Measurements from ENCODE around the gene C9orf78.

C9orf78 gene

GRCh38 chr9:129839324-129840023 lies 4.4 kb upstream of the C9orf78 start:
- DNase-seq (ENCODE audit: low spot score) = no peak

- DNase-seq (ENCODE audit: low spot score) = no peak
Measured at GRCh38 chr9:129838707-129839259, 3.7 kb upstream of the C9orf78 start.

- no peak for DNase-seq (ENCODE audit: low spot score)
Measured at GRCh38 chr9:129836311-129837007, 1.4 kb upstream of the C9orf78 start.

GRCh38 chr9:129835860-129836223 lies 767 bp upstream of the C9orf78 start:
- DNase-seq (ENCODE audit: low spot score) = no peak

- no peak for DNase-seq (ENCODE audit: low spot score)
Measured at GRCh38 chr9:129834489-129835127, 467 bp downstream of the C9orf78 start.

GRCh38 chr9:129832982-129833381 lies 2.1 kb downstream of the C9orf78 start:
- no peak for DNase-seq (ENCODE audit: low spot score)

GRCh38 chr9:129828969-129829368 lies 6.1 kb downstream of the C9orf78 start:
- DNase-seq (ENCODE audit: low spot score) = no peak

GRCh38 chr9:129828051-129828450 lies 7.0 kb downstream of the C9orf78 start:
- DNase-seq (ENCODE audit: low spot score) = no peak

GRCh38 chr9:129826759-129827158 lies 8.3 kb downstream of the C9orf78 start:
- no peak for DNase-seq (ENCODE audit: low spot score)

- no peak for DNase-seq (ENCODE audit: low spot score)
Measured at GRCh38 chr9:129826344-129826743, 8.7 kb downstream of the C9orf78 start.

- DNase-seq (ENCODE audit: low spot score) = peak; percentile 97
Measured at GRCh38 chr9:129823935-129824601, 11.0 kb downstream of the C9orf78 start, which contains the start of gene TOR1A. Gene TOR1A (minus strand): TSS chr9:129824136. CDS start chr9:129824085, 51 bp downstream.

- no peak for DNase-seq (ENCODE audit: low spot score)
Measured at GRCh38 chr9:129823542-129823934, 11.5 kb downstream of the C9orf78 start.

- DNase-seq (ENCODE audit: low spot score) = no peak
Measured at GRCh38 chr9:129822898-129823541, 12.1 kb downstream of the C9orf78 start.

- no peak for DNase-seq (ENCODE audit: low spot score)
Measured at GRCh38 chr9:129816501-129817435, 18.3 kb downstream of the C9orf78 start.

- DNase-seq (ENCODE audit: low spot score) = no peak
Measured at GRCh38 chr9:129815278-129815677, 19.8 kb downstream of the C9orf78 start.

GRCh38 chr9:129814432-129815223 lies 20.4 kb downstream of the C9orf78 start:
- DNase-seq (ENCODE audit: low spot score) = no peak

GRCh38 chr9:129813661-129814060 lies 21.4 kb downstream of the C9orf78 start:
- no peak for DNase-seq (ENCODE audit: low spot score)

GRCh38 chr9:129812385-129812784 lies 22.7 kb downstream of the C9orf78 start:
- no peak for DNase-seq (ENCODE audit: low spot score)

- DNase-seq (ENCODE audit: low spot score) = no peak
Measured at GRCh38 chr9:129811967-129812363, 23.1 kb downstream of the C9orf78 start.

GRCh38 chr9:129810788-129811187 lies 24.3 kb downstream of the C9orf78 start:
- peak; percentile 27 for DNase-seq (ENCODE audit: low spot score)

All from LoVo (cell line).